Stimulated activated CD4-positive, alpha-beta T cell treated with anti-CD3 and anti-CD28 coated beads, Interleukin-4, amount 100 ng/mL, for 24 hours (primary cell): ENCODE data around the gene SIGLEC11.

Experiments used
- DNase-seq: peaks from one replicate; pipeline ENCODE4 v3.0.0-alpha.2; 2020

Gene SIGLEC11

DNA sequence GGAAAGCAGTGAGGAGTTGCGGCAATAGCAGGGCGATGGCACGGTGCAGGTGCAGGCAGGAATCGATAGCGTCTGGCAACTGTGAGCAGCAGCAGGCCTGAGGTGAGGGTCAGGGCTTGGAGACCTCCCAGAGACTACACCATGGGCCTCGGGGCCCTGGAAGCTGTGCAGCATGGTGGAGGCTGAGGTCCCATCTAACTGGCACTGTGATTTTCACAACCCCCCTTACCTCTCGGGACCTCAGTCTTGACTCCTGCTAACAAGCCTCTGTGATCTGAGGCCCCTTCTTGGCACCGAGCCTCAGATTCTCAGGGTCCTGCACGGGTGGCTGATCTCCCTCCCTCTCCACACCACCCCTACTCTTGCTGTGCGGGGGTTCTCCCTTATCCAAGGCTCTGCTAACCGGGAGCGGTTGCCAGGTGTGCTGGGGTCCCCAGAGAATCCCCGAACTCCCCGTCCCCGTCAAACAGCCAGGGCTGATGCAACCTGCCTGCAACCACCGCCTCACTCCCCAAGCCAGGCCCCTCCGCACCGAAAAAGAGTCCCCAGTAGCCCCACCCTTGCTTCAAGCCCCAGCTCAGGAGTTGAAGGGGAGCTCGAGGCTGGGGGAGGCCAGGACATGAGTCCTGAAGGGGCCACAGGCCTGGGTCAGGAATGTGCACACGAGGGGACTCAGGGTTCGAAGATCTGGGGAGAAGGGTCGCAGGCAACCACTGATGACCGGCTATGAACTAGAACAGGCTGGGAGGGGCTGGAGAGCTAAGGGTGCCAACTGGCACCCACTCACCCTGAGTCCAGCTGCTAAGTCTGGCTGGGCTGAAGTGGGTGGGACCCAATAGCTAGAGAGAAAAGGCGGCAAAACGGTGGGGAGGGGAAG is 36.7 kb downstream of the SIGLEC11 start:
- DNase-seq, result no peak

DNA sequence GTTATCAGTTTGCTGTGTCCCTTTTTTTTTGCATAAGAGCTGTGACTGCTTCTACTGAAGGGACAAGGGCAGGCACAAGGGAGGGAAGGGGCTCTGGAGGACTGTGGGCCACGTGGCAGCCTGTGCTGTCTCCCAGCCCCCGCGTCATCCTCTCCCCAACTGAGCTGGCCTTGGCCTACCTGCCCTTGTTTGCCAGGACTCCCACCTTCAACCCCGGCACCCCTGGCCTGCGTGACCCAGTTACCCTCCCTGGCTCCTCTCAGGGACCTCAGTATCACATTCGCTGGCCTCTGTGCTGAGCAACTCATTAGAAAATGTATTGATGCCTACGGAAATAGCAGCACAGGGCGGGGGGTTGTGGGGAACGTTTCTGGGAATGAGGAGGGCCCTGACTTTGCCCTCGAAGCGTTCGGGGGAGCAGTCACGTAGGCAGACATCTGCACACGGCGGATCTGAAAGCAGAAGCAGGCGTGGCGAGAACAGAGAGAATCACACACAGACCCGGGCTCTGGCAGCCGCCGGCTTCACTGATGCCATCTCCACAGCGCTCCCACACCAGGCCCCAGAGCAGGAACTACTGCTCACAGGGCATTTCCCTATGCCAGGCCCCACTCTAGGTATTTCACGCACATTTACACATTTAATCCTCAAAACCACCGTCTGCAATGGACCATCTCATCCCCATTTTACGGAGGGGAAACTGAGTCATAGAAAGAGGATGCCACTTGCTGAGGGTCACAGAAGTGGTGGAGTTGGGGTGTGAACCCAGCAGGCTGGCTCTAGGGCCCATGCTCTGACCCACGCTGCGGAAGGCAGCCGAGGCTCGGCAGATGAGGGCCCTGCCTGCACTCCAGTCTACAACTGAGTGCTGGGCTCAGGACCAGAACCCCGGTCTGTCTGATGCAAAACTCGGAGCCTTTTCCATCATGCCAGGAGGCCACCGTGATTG is 37.6 kb downstream of the SIGLEC11 start:
- no peak for DNase-seq

DNA sequence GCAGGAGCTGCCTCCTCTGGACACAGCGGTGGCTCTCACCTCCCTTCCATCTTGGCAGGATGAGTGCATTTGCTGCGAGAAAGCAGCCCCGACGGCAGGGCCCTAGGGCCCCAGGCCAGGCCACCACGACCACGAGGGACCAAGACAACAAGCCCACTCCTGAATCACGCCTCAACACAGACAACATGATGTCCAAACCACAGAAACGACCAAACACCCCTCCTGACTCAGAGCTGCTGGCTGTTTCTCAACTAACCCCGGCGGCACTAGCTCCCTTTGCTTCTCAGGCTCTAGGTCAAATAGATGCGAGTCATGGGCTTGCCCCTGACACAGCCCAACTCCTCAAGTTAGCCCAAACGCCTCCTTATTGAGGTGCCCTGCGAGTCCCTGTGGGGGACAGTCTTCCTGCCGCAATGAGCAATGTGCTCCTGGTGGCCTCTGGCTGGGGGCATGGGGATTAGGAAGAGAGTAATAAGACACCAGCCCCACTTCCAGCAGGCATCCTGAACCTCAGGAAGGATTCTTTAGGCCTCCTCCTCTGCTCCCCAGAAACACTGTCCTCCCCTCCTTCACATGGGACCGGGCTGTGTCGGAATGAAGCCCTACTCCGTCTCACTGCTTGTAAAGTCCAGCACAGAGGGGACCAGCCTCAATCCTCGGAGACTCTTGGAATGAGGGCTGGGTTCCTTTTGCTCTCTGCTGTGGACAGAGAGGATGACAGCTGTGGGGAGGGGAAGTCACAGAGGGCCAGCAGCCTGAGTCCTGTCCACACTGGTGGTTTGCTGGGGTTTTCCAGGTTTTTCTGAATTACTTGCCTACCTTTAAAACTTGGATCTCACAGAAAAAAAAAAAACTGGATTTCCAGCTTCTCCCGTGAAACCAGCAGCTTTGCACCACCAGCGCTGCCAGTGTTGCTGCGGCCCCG is 38.8 kb downstream of the SIGLEC11 start:
- DNase-seq, result no peak

DNA sequence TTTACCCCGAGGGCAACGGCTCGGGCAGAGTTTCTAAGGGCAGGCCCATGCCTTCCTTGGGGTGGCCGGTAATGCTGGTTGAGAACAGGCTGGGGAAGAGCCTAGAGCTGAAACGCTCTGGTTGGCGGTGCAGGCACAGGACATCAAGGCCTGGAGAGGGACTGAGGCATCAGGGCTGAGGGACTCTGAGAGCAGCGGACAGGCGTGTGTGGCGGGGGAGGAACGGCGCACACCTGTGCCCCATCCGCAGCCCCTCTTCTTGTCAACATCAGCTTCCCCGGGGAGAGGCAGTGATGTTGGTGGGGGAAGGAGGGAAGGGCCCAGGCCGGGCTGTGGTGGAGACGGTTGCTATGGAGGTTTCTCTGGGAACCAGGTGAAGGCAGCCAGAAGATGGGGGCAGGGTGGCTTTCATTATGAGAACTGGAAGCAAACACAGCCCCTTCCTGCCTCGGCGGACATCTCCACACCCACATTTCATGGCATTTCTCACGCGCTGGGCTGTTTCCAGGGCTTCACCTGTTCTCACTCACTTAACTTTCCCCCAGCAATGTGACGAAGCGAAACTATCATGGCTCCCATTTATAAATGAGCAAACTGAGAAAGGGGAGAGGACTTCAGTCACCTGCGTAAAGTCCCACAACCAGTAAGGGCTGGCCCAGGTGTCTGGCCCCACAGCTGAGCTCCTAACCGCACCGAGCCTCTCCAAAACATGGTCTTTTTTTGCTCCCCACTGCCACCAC is 40.2 kb downstream of the SIGLEC11 start:
- DNase-seq, result no peak

DNA sequence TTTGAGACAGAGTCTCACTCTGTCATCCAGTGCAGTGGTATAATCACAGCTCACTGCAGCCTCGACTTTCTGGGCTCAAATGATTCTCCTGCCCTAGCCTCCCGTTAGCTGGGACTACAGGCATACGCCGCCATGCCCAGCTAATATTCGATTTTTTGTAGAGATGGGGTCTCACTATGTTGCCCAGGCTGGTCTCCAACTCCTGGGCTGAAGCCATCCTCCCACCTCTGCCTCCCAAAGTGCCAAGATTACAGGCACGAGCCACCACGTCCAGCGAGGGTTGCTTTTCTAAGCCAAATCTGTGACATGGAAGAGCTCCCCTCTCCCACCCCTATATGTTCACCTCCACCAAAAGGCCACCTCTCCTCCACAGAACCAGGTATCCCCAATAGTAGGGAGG is 42.9 kb downstream of the SIGLEC11 start:
- DNase-seq, result no peak

DNA sequence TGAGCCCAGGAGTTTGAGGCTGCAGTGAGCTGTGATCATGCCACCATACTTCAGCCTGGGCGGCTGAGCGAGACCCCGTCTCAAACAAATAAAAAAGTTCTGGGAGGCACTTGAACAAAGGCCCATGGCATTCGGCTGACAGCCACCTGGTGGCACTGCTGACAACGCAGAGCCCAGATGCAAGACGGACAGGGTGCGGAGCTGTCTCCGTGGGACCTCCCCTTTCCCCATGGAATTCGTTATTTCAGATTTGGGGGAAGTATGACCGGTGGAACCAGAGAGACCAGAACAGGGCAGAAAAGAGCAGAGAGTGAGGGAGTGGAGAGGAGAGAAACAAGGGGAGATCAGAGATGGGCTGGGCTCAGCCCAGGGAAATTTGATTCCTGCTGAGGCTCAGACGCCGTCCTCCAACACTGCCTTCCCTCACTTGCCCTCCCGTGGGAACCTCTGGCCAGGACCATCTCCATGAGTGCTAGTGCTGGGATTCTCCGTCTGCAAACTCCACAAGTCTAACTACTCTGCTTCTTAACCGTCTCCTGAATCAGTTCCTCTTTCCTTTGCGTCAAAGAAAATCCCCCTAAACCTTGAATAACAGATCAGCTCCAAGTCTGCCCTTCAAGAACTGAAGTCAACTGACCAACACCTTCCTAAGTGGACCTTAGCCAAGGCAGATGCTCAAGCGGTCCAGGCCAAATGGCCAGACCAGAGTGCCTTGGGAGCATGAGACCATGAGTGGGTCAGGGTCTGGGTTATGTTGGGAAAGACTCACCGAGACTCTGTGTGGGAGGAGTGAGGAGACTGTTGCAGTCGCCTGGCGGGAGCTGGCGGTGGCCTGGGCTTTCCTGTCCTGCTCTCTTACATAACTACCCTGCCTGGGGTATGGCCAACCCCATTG is 43.9 kb downstream of the SIGLEC11 start:
- no peak for DNase-seq

DNA sequence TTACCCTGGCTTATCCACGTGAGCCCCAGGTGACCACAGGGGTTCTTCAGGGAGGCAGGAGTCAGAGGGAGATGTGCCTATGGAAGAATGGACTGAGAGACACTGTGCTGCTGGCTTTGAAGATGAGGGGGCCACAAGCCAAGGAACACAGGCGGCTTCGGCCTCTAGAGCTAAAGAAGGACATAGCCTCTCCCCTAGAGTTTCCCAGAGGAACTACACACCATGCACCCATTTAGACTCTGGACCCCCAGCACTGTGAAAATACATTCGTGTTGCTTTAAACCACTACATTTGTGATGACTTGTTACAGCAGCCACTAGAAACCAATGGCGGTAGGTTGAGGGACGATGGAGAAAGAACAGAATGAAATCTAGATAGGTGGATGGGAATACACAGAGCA is 45.7 kb downstream of the SIGLEC11 start:
- DNase-seq, result no peak

DNA sequence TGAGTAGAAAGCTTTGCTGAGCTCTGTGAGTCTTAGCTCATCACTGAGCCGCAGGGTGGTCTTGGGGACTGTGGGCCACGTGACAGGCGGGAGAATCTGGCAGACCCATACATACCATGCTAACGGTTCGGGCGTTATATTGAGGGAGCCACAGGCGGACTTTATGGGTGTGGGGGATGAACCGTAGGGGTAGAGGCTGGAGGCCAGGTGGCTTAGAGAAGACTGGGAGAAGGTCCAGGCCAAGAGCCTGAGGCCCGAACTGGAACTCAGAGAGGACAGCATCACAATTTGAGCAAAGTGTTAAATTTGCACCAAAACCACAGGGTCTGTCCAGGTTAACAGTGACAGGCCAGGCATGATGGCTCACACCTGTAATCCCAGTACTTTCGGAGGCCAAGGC is 47.3 kb downstream of the SIGLEC11 start:
- no peak for DNase-seq

DNA sequence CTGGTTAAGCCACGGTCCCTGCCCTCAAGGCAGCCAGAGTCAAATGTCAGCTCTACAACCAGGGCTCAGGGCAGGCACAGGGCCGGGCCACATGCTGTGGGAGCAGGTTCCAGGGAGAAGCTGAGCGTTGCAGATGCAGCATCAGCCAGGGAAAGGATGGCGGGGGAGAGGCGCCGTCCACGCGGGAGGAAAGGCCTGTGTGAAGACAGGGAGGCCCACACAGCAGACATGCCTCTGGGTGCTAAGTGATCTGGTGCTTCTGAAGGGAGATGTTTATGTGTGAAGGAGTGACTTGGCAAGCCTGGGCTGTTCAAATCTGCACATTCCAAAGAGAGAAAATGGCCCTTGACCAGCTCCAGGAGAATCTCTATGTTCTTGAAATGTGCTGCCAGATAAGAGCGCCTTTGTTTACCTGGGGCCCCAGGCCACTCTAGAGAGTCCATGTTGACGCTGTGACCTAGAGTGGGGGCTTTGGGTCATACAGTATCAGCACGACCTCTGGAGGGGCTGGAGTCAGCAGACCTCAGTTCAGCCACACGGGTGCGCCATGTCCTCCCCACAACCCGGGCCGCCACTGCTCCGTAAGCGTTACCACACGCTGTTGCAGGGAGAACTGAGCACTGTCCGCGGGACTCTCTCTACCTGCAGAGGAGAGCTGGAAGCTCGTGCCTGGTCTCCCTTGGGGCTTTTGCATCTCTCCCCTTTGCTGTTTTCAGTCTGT is 47.8 kb downstream of the SIGLEC11 start:
- DNase-seq, result no peak

DNA sequence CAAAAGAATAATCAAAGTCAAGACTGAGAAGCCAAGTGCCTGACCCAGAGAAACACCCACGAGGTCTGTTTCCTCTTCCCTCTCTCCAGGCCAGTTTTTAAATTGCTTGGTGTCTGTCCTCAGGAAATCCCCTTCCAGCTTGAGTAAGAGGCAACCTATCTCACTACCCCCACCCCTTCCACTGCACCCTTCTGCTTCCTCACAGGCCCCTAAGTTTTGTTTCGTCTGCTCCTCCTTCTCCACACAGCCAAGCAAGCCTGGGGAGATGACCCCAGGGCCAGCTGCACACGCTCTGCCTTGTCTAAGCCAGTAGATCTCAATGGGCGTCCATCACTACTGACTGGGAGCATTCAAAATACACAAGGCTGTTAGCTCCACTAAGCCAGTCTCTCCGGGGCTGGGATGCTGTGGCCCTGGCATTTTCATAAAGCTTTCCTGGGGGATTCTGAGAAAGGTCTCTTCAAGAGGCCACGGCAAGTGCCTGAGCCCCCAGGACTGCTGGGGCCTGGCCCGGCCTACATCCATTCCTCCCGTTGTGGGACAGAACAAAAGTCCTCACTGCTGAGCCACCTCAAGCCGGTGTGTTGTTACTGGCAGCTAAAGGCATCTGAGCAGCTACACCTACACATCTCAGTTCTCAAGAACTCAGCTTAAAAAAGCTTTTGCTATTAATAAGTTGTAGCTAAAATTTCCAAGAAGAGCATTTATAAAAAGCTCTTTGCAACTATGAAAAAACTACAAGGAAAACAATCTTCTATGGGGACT is 49.4 kb downstream of the SIGLEC11 start:
- DNase-seq, result peak; percentile 47

DNA sequence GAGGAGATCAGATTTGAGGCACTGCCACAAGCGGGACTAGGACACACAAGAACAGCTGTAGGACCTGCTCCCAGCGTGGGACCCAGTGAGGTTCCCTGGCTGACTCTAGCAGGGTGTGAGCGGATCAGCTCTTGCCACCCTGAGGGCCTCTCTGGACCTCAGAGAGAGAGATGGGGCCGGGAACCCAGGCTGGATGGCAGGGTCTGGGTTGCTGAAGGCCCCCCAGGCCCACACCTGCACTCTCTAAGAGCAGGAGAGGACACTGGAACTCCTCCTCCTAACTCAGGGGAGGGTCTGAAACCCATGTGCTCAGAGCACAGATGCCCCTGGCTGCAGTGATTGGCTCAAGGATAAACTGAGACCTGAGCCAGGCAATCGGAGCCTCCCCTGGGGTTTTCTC is 50.8 kb downstream of the SIGLEC11 start:
- no peak for DNase-seq

DNA sequence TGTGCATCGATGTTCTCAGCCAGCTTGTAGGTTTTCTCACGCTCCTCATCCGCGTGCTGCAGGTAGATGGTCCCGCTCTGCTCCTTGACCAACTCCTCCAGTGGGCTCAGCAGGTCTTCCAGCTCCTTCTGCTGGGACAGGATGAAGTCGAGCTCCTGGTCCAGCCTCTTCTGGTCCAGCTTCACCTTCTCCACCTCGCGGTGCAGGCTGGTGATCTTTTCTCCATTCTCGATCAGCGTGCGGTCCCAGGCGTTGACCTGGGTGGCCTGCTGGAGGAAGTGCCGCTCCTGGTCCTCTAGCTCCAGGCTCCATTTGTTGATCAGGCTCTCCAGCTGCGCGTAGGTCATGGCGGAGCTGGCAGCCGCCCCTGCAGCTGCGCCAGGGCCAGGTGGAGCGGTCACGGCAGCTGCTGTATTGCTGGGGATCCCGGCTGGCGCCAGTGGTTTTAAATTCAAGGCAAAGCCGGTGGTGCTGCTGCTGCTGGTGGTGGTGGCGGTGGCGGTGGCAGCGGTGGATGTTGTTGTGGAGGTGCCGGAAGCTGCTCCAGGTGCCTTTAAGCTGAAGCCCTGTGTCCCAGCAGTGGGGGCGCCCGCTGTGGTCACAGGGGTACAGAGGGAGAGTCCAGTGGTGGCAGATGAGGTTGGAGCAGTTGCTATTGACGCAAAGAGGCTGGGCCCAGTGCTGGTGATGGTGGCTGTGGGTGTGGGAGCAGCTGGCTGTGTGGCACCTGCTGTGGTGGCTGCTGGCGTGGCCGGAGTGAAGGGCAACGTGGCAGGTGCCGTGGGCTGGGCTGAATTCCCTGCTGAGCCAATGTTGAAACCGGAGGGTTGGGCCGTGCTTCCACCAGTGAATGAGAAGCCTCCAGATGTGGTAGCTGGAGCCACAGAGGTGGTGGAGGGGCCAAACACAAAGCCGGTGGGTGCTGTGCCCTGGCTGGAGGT is 52.2 kb downstream of the SIGLEC11 start:
- no peak for DNase-seq

DNA sequence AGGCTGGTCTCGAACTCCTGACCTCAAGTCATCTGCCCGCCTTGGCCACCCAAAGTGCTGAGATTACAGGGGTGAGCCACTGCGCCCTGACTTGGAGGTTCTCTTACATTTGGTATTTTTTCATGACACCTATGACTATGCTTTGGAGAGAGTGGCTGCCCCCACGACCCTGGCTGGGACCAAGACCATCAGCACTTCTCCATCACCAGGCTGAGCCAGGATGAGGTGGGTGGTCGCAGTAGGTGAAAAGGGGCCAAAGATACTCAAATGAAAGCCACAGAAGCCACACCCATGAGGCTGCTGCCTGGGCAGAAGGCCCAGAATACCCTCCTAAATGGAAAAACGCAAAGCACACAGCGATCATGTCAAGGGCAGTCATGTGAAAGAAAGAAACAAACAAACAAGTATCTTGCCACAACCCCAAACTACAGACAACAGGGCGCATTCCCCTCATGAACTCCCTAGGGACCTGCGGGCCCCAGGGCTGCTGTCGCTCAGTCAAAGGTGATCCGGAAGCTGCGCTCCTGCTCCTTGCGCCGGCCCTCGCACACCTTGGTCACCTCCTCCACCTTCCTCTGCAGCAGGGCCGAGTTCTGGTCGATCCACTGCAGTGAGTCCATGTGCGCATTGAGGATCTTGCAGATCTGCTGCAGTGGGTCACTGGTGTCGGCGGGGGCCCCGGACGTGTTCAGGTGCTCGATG is 53.1 kb downstream of the SIGLEC11 start:
- DNase-seq, result no peak

DNA sequence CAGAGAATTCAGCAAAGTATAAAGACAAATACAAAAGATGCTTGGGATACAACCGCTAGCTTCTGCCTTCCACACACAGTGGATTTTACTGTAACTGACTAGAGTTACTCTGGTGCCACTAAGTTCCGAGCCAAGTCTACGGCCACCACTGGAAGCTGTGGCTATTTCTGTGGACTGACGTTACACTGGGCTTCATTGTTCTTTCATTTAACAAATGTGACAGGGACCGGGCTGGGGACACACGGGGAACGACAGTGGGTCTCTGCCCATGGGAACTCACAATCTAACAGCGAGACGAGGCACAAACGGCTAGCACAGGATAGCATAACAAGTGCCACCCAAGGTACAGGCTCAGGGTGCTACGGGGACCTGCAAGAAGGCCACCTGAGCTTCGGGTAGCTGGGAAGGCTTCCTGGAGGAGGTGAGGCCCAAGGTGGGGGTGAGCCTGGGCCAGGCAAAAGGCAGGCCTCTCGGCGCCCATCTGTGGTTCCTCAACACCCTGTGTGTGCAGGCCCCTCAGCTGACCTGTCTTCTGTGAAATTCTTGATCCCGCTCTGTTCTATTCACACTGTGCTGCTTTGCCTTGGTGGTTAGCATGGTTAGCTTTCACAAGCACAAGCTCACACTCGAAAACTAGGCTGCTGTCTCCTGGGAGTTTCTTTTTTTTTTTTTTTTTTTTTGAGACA is 54.0 kb downstream of the SIGLEC11 start:
- DNase-seq, result no peak

DNA sequence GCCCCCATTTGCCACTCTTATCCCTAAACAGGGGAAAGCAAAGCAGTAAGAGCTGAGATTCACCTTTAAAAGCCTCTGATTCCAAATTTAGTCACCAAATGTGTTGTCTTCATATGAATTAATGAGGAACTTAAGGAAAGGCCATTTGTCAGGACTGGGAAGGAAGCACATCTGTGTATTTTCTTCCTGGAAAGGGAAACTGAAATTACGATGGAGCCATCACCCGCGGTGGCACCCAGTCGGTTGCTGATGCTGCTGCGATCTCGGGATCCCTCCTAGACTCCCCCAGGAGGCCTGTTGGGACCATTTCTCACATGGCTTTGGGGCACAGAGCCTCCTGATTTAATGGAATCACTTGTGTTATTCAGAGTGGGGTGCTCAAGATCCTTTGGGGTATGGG is 56.8 kb downstream of the SIGLEC11 start:
- DNase-seq, result no peak
